Activated B cell treated with CpG ODN at 0.5 μM for 24 hours (primary cell): Measurements from ENCODE around the gene RAD17. TPM values are rescaled to one million over a fixed set of nuclear protein-coding genes. Genes with fewer than 3 reads are reported as not detected.
"Not testable (repeated sequence)": the region's sequence is repeated elsewhere in the genome, so short reads cannot be mapped to it uniquely, and the experiment has no call there.

Source experiments
- ATAC-seq: fragments of 200-7000 bp; cut with Tn5 transposase; one replicate; pipeline ENCODE4 v1.10.0; 2021; ENCODE audit warnings: low read depth, mild to moderate bottlenecking, moderate library complexity
- CTCF ChIA-PET: fragments of 350-600 bp; sonication (Branson Sonifier 250); formaldehyde crosslinking; loops from one replicate; lab custom pipeline; 2021; ENCODE audit warnings: antibody characterized with exemption; lab: Charles Lee
- POLR2A ChIA-PET: fragments of 350-600 bp; sonication (Branson Sonifier 250); formaldehyde crosslinking; loops from one replicate; lab custom pipeline; 2021; ENCODE audit warnings: antibody characterized with exemption; lab: Charles Lee
- DNase-seq: peaks from one replicate; pipeline ENCODE4 v3.0.0; 2022
- H3K27ac Mint-ChIP-seq: one replicate; pipeline ENCODE4 v1.8.0; 2020; ENCODE audit warnings: mixed read lengths
- H3K27me3 Mint-ChIP-seq: one replicate; pipeline ENCODE4 v1.8.0; 2021; ENCODE audit warnings: mixed read lengths
- H3K36me3 Mint-ChIP-seq: one replicate; pipeline ENCODE4 v1.8.0; 2021; ENCODE audit warnings: low read depth, mixed read lengths
- H3K4me1 Mint-ChIP-seq: one replicate; pipeline ENCODE4 v1.8.0; 2021; ENCODE audit warnings: mixed read lengths
- H3K4me3 Mint-ChIP-seq: one replicate; pipeline ENCODE4 v1.8.0; 2020; ENCODE audit warnings: mild to moderate bottlenecking, mixed read lengths
- H3K9me3 Mint-ChIP-seq: one replicate; pipeline ENCODE4 v1.8.0; 2020; ENCODE audit warnings: mixed read lengths
- intact Hi-C: fragments of 100-400 bp; cut with micrococcal nuclease; formaldehyde crosslinking; loops from one replicate; pipeline ENCODE4 v1.15.1; 2024
- total RNA-seq: library from RNA; stranded (reverse); gene quantifications from 2 replicates; pipeline ENCODE4 v1.2.3, GENCODE V29; 2022
- TF ChIP-seq, protein P1 (sequence below): fragments of 200-600 bp; IDR thresholded peaks from one replicate; pipeline ENCODE4 v1.8.0; 2022; ENCODE audit warnings: antibody characterized with exemption, mild to moderate bottlenecking

Gene RAD17
- total RNA-seq, 1 donor from 2014 or later: 30.6 TPM

GRCh38 chr5:69418554-69418953 is 48.9 kb downstream of the RAD17 start:
- H3K4me3 Mint-ChIP-seq: no peak overlapping the region
- DNase-seq: no peak
- intact Hi-C loops: no loop called here
- ChIA-PET CTCF (no interaction called here), POLR2A (no interaction called here)
- no peaks in the 10 kb centered on the region for H3K27me3 Mint-ChIP-seq
- TF ChIP-seq, protein P1, sequence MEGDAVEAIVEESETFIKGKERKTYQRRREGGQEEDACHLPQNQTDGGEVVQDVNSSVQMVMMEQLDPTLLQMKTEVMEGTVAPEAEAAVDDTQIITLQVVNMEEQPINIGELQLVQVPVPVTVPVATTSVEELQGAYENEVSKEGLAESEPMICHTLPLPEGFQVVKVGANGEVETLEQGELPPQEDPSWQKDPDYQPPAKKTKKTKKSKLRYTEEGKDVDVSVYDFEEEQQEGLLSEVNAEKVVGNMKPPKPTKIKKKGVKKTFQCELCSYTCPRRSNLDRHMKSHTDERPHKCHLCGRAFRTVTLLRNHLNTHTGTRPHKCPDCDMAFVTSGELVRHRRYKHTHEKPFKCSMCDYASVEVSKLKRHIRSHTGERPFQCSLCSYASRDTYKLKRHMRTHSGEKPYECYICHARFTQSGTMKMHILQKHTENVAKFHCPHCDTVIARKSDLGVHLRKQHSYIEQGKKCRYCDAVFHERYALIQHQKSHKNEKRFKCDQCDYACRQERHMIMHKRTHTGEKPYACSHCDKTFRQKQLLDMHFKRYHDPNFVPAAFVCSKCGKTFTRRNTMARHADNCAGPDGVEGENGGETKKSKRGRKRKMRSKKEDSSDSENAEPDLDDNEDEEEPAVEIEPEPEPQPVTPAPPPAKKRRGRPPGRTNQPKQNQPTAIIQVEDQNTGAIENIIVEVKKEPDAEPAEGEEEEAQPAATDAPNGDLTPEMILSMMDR: no peak
- peaks cover 10% of the 10 kb centered on the region for H3K36me3 Mint-ChIP-seq
- H3K4me1 Mint-ChIP-seq: peaks cover 8% of the 10 kb centered on the region
- no peak for ATAC-seq
- no peak overlapping the region for H3K27ac Mint-ChIP-seq
- peaks cover 3% of the 10 kb centered on the region for H3K9me3 Mint-ChIP-seq

- no peaks in the 10 kb centered on the region for H3K27me3 Mint-ChIP-seq
- ChIA-PET POLR2A (no interaction called here), CTCF (no interaction called here)
- ATAC-seq (no peak), DNase-seq (no peak)
- TF ChIP-seq, protein P1: no peak
- H3K9me3 Mint-ChIP-seq: no peaks in the 10 kb centered on the region
- intact Hi-C loops: no loop called here
- H3K27ac Mint-ChIP-seq: no peak overlapping the region
- no peaks in the 10 kb centered on the region for H3K4me1 Mint-ChIP-seq
- no peaks in the 10 kb centered on the region for H3K36me3 Mint-ChIP-seq
- H3K4me3 Mint-ChIP-seq: no peak overlapping the region
Observed at GRCh38 chr5:69431424-69432303, 62.0 kb downstream of the RAD17 start.

GRCh38 chr5:69432412-69433206 is 63.0 kb downstream of the RAD17 start:
- ChIA-PET POLR2A (interaction anchor here (0.7 kb wide), 1 partner anchor 165 kb away, joined by 6 read pairs; no protein-coding TSS in a partner anchor), CTCF (no interaction called here)
- no peaks in the 10 kb centered on the region for H3K9me3 Mint-ChIP-seq
- H3K36me3 Mint-ChIP-seq: no peaks in the 10 kb centered on the region
- H3K27ac Mint-ChIP-seq: no peak overlapping the region
- TF ChIP-seq, protein P1: no peak
- DNase-seq (no peak), ATAC-seq (no peak)
- H3K4me3 Mint-ChIP-seq: no peak overlapping the region
- no peaks in the 10 kb centered on the region for H3K4me1 Mint-ChIP-seq
- intact Hi-C loops: no loop called here
- no peaks in the 10 kb centered on the region for H3K27me3 Mint-ChIP-seq

GRCh38 chr5:69435276-69435884 is 65.8 kb downstream of the RAD17 start:
- H3K27me3 Mint-ChIP-seq, CTCF ChIA-PET, ATAC-seq, H3K27ac Mint-ChIP-seq, H3K36me3 Mint-ChIP-seq, H3K9me3 Mint-ChIP-seq, DNase-seq, POLR2A ChIA-PET, intact Hi-C loops, H3K4me1 Mint-ChIP-seq, H3K4me3 Mint-ChIP-seq: not testable (repeated sequence)

DNA sequence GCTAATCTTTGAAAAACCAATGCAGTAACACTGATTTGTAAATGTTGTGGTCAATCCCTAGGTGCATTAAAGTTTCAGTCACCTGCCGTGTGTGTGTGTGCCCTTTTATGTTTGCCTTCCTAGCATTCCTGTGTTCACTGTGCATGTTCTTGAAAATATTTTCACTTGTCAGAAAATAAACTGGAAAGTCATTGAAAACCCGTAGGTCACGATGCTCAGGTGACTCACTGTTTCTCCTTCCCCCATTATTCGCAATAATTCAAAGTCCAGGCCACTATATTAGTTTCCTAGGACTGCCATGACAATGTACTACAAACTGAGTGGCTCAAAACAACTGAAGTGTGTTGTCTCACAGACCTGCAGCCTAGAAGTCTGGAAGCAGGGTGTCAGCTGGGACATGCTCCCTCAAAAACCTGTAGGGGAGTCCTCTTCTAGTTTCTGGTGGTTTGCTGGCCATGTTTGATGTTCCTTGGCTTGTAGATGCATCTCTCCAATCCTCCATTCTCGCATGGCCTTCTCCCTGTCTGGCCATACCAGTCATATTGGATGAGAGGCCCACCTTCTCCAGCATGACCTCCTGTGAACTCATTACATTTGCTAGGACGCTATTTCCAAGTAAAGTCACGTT is 74.6 kb downstream of the RAD17 start:
- intact Hi-C loops: no loop called here
- no peak for ATAC-seq
- DNase-seq: no peak
- no peak overlapping the region for H3K27ac Mint-ChIP-seq
- no peaks in the 10 kb centered on the region for H3K36me3 Mint-ChIP-seq
- no peak overlapping the region for H3K4me3 Mint-ChIP-seq
- POLR2A ChIA-PET: interaction anchor here (0.5 kb wide), 1 partner anchor 17 kb away, joined by 3 read pairs; no protein-coding TSS in a partner anchor
- CTCF ChIA-PET: no interaction called here
- TF ChIP-seq, protein P1: no peak
- no peaks in the 10 kb centered on the region for H3K9me3 Mint-ChIP-seq
- no peaks in the 10 kb centered on the region for H3K27me3 Mint-ChIP-seq
- no peaks in the 10 kb centered on the region for H3K4me1 Mint-ChIP-seq
